ENCODE results near the gene RGS3.

DNA sequence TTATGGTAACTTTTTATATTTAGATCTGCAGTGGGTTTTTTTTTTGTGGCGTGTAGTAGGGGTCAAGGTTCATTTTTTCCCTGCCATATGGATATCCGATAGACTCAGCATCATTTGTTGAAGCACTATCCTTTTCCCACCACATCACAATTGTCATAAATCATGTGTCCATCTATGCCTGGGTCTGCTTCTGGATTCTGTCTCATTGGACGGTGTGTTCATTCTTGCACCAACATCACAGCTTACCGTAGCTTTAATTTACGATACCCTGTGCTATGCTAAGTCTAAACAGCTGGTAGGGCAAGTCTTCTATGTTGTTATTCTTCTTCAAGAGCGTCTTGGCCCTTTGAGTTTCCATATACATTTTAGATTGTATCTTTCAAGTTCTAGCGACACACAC lies 175.0 kb downstream of the RGS3 start:
- TF ChIP-seq EZH2phosphoT487 (IDR thresholded peaks at IDR 0.05; ENCODE audit: insufficient read depth, low read depth) = no peak
- no peak for TF ChIP-seq EZH2 (IDR thresholded peaks at IDR 0.05; ENCODE audit: insufficient read depth, poor library complexity, severe bottlenecking)

All from GM23248 (cell line).